ENCODE measurements around the gene TYSND1.

Gene TYSND1

DNA sequence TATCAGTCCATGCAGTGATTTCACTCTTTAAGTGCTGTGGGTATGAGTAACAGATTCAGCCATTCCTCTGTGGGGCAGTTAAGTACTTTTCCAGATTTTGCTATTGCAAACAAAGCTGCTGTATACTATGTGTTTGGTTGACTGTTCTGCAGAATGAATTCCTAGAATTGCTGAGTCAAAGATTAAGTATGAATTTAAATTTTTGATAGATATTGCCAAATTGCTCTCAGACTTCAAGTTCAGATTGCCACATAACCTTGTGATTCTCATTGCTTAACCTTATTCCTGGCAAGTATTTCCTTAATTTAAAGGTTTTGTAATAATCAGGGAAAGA is 45.4 kb upstream of the TYSND1 start:
- H4K20me1 ChIP-seq (ENCODE audit: insufficient read depth, low read length, poor library complexity, severe bottlenecking), result no peaks in the 10 kb centered on the region
- TF ChIP-seq, protein P1, sequence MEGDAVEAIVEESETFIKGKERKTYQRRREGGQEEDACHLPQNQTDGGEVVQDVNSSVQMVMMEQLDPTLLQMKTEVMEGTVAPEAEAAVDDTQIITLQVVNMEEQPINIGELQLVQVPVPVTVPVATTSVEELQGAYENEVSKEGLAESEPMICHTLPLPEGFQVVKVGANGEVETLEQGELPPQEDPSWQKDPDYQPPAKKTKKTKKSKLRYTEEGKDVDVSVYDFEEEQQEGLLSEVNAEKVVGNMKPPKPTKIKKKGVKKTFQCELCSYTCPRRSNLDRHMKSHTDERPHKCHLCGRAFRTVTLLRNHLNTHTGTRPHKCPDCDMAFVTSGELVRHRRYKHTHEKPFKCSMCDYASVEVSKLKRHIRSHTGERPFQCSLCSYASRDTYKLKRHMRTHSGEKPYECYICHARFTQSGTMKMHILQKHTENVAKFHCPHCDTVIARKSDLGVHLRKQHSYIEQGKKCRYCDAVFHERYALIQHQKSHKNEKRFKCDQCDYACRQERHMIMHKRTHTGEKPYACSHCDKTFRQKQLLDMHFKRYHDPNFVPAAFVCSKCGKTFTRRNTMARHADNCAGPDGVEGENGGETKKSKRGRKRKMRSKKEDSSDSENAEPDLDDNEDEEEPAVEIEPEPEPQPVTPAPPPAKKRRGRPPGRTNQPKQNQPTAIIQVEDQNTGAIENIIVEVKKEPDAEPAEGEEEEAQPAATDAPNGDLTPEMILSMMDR (conservative IDR thresholded peaks at IDR 0.05; ENCODE audit: low read length), result no peak
- no peak for TF ChIP-seq EZH2phosphoT487 (IDR thresholded peaks at IDR 0.05; ENCODE audit: borderline replicate concordance)
- H3K79me2 ChIP-seq (ENCODE audit: insufficient read depth, low read length), result no peaks in the 10 kb centered on the region
- H3K27me3 ChIP-seq (ENCODE audit: insufficient read depth, low read length, poor library complexity, severe bottlenecking), result no peaks in the 10 kb centered on the region
- H3K9ac ChIP-seq (ENCODE audit: low read depth, low read length, poor library complexity, severe bottlenecking), result no peak overlapping the region
- H3K9me2 ChIP-seq (replicated peaks; ENCODE audit: low read depth, low read length), result no peaks in the 10 kb centered on the region
- peaks cover 2% of the 10 kb centered on the region; the same call in 1 of the 2 replicates for H3F3A ChIP-seq (ENCODE audit: low read depth)
- no peaks in the 10 kb centered on the region for H3K36me3 ChIP-seq (ENCODE audit: insufficient read depth, low read length)
- H3K4me1 ChIP-seq (ENCODE audit: insufficient read depth, low read length, poor library complexity, severe bottlenecking), result peaks cover 4% of the 10 kb centered on the region
- H2AFZ ChIP-seq (ENCODE audit: low read length), result no peak overlapping the region
- no peak overlapping the region for H3K4me3 ChIP-seq (ENCODE audit: low read length, poor library complexity, severe bottlenecking)
- no peak overlapping the region for H3K4me2 ChIP-seq (ENCODE audit: low read depth, low read length, poor library complexity, severe bottlenecking)
- H3K9me3 ChIP-seq (ENCODE audit: insufficient read depth, low read depth, low read length), result no peaks in the 10 kb centered on the region

DNA sequence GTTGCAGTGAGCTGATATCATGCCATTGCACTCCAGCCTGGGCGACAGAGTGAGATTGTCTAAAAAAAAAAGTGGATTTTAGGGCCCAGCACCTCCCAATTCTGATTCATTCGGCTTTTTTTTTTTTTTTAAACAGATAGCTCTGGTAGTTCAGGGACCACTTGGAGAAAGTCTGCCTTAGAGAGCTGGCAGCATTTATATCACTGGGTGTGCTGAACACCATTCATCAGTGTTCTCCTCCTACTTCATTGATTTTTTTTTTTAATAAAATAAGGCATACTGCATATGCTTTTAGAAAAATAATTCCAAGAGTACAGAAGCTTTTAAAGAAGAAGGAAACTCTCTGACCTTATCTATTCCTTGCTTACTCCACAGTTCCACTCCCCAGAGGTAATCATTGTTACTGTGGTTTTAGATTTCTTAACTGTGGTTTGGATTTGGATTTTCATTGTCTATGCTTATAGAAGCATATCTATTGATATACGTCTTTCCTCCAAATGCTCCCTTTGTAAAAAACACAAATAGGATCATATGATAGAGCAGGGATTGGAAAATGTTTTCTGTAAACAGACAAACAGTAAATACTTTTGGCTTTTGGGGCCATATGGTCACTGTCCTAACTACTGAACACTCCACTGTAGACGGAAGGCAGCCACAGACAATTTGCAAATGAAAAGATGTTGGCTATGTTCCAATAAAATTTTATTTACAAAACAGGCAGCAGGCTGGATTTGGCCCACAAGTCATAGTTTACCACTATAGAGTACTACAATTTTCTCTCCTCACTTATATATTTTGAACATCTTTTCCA is 44.9 kb upstream of the TYSND1 start:
- TF ChIP-seq, protein P1 (conservative IDR thresholded peaks at IDR 0.05; ENCODE audit: low read length), result no peak
- TF ChIP-seq EZH2phosphoT487 (IDR thresholded peaks at IDR 0.05; ENCODE audit: borderline replicate concordance), result no peak
- Histone ChIP-seq H3K9me2 (replicated peaks; ENCODE audit: low read depth, low read length) (no peaks in the 10 kb centered on the region), H4K20me1 (ENCODE audit: insufficient read depth, low read length, poor library complexity, severe bottlenecking) (no peaks in the 10 kb centered on the region), H3F3A (ENCODE audit: low read depth) (no peaks in the 10 kb centered on the region), H2AFZ (ENCODE audit: low read length) (no peak overlapping the region), H3K4me3 (ENCODE audit: low read length, poor library complexity, severe bottlenecking) (no peak overlapping the region), H3K27me3 (ENCODE audit: insufficient read depth, low read length, poor library complexity, severe bottlenecking) (no peaks in the 10 kb centered on the region), H3K79me2 (ENCODE audit: insufficient read depth, low read length) (no peaks in the 10 kb centered on the region), H3K9ac (ENCODE audit: low read depth, low read length, poor library complexity, severe bottlenecking) (no peak overlapping the region), H3K9me3 (ENCODE audit: insufficient read depth, low read depth, low read length) (no peaks in the 10 kb centered on the region), H3K4me2 (ENCODE audit: low read depth, low read length, poor library complexity, severe bottlenecking) (no peak overlapping the region), H3K36me3 (ENCODE audit: insufficient read depth, low read length) (no peaks in the 10 kb centered on the region), H3K4me1 (ENCODE audit: insufficient read depth, low read length, poor library complexity, severe bottlenecking) (no peaks in the 10 kb centered on the region)

GRCh38 chr10:70190581-70190980 is 44.1 kb upstream of the TYSND1 start:
- no peaks in the 10 kb centered on the region for H3K4me1 ChIP-seq (ENCODE audit: insufficient read depth, low read length, poor library complexity, severe bottlenecking)
- H3K27me3 ChIP-seq (ENCODE audit: insufficient read depth, low read length, poor library complexity, severe bottlenecking), result no peaks in the 10 kb centered on the region
- no peaks in the 10 kb centered on the region for H3F3A ChIP-seq (ENCODE audit: low read depth)
- no peaks in the 10 kb centered on the region for H4K20me1 ChIP-seq (ENCODE audit: insufficient read depth, low read length, poor library complexity, severe bottlenecking)
- no peak overlapping the region for H3K4me3 ChIP-seq (ENCODE audit: low read length, poor library complexity, severe bottlenecking)
- no peaks in the 10 kb centered on the region for H3K79me2 ChIP-seq (ENCODE audit: insufficient read depth, low read length)
- no peaks in the 10 kb centered on the region for H3K9me2 ChIP-seq (replicated peaks; ENCODE audit: low read depth, low read length)
- H2AFZ ChIP-seq (ENCODE audit: low read length), result no peak overlapping the region
- H3K9me3 ChIP-seq (ENCODE audit: insufficient read depth, low read depth, low read length), result no peaks in the 10 kb centered on the region
- no peak overlapping the region for H3K9ac ChIP-seq (ENCODE audit: low read depth, low read length, poor library complexity, severe bottlenecking)
- no peak overlapping the region for H3K4me2 ChIP-seq (ENCODE audit: low read depth, low read length, poor library complexity, severe bottlenecking)
- no peaks in the 10 kb centered on the region for H3K36me3 ChIP-seq (ENCODE audit: insufficient read depth, low read length)
- TF ChIP-seq EZH2phosphoT487 (IDR thresholded peaks at IDR 0.05; ENCODE audit: borderline replicate concordance), result no peak
- TF ChIP-seq, protein P1 (conservative IDR thresholded peaks at IDR 0.05; ENCODE audit: low read length), result no peak

Measured in Loucy (cell line).